Gastrocnemius medialis (tissue), 4 donors: Measurements from ENCODE around the gene CLDN7. TPM values are rescaled to one million over a fixed set of nuclear protein-coding genes. Genes with fewer than 3 reads are reported as not detected.
A peak's percentile ranks its signal among the peaks of the same experiment; 100 is the strongest.

Experiments
- ATAC-seq, 2 donors: fragments of 150-250 bp; one replicate each; pipeline ENCODE4 v1.9.1; 2016
- DNase-seq, 2 donors: peaks; one replicate each; pipeline ENCODE4 v3.0.0-alpha.2; 2019
- H3K27ac ChIP-seq, 4 donors: fragments of 200-600 bp; sonication (generic); 1 replicate in 1 of 4; 2 replicates in 3 of 4; pipeline ENCODE4 v1.5.1; 2016 to 2018; ENCODE audit warnings: mild to moderate bottlenecking in 2 of 4, moderate library complexity in 1 of 4
- H3K27me3 ChIP-seq, 3 donors: fragments of 200-600 bp; sonication (generic) in 2 of 3; 1 replicate in 1 of 3; 2 replicates in 2 of 3; pipeline versions ENCODE4 v1.5.1 to v1.6.0; 2016 to 2019; ENCODE audit warnings: mild to moderate bottlenecking in 1 of 3, moderate library complexity in 1 of 3
- H3K36me3 ChIP-seq, 2 donors: fragments of 200-600 bp; sonication (generic) in 1 of 2; one replicate each; pipeline ENCODE4 v1.5.1; 2017 to 2018
- H3K4me1 ChIP-seq, 2 donors: fragments of 200-600 bp; sonication (generic) in 1 of 2; one replicate each; pipeline ENCODE4 v1.5.1; 2016 to 2017; ENCODE audit warnings: mild to moderate bottlenecking in 2 of 2
- H3K4me3 ChIP-seq, 4 donors: fragments of 200-600 bp; sonication (generic) in 3 of 4; 1 replicate in 1 of 4; 2 replicates in 3 of 4; pipeline ENCODE4 v1.5.1; 2016 to 2019; ENCODE audit warnings: mild to moderate bottlenecking in 2 of 4
- H3K9me3 ChIP-seq, 3 donors: fragments of 200-600 bp; sonication (generic) in 2 of 3; 1 replicate in 1 of 3; 2 replicates in 2 of 3; pipeline ENCODE4 v1.5.1; 2016 to 2019
- CTCF ChIP-seq, 5 experiments: fragments of 450-650 bp in 3 of 5; fragments of 200-600 bp in 2 of 5; sonication (generic) in 2 of 5; IDR thresholded peaks in 4 of 5; conservative IDR thresholded peaks in 1 of 5; 1 replicate in 4 of 5; 2 replicates in 1 of 5; pipeline ENCODE4 v1.5.1; 2016 to 2019; ENCODE audit warnings: antibody characterized with exemption in 5 of 5, mild to moderate bottlenecking in 3 of 5, moderate library complexity in 3 of 5
- POLR2A ChIP-seq, 2 donors: fragments of 450-650 bp; IDR thresholded peaks; one replicate each; pipeline ENCODE4 v1.6.1; 2017; ENCODE audit warnings: antibody characterized with exemption in 2 of 2, mild to moderate bottlenecking in 2 of 2, moderate library complexity in 2 of 2
- in situ Hi-C, 4 donors: fragments of 200-750 bp; cut with MboI; loops; one replicate each; pipeline versions ENCODE4 v1.15.0 to v1.8.0; 2017; ENCODE audit warnings: low sequenced_read_pairs in 4 of 4
- intact Hi-C: fragments of 100-400 bp; cut with DNase I; formaldehyde crosslinking; loops from one replicate; pipeline ENCODE4 v1.15.1; 2023; ENCODE audit warnings: low total_unique reads
- total RNA-seq, 4 donors: library from RNA; depleted of rRNA; stranded (reverse); fragments of >200 nt; gene quantifications; one replicate each; pipeline versions ENCODE4 v1.1.0 to v1.2.3, GENCODE V29; 2016

CLDN7 gene
- total RNA-seq, 4 donors from 2014 or later, result 0.46 to 5.1 TPM; not detected in 2

- in situ Hi-C loops, result no loop called here
- no peak overlapping the region for H3K4me3 ChIP-seq
- H3K9me3 ChIP-seq, result no peaks in the 10 kb centered on the region
- DNase-seq (no peak), ATAC-seq (no peak)
- peaks cover 0 to 29% of the 10 kb centered on the region in 2 donors for H3K36me3 ChIP-seq
- peak overlapping the region; percentile 92 to 99 (median 95) for H3K27ac ChIP-seq
- peaks cover 49 to 58% of the 10 kb centered on the region in 2 donors for H3K4me1 ChIP-seq
- intact Hi-C loops, result loop anchor here (5.0 kb wide), 1 partner anchor 605 kb away; no protein-coding TSS in a partner anchor
- H3K27me3 ChIP-seq, result no peaks in the 10 kb centered on the region
- TF ChIP-seq POLR2A (IDR thresholded peaks at IDR 0.05), result no peak
- TF ChIP-seq CTCF (IDR thresholded peaks at IDR 0.05 in 4 of 5, conservative IDR thresholded peaks at IDR 0.05 in 1 of 5), result no peak
Measured at GRCh38 chr17:7236808-7237207, 25.5 kb downstream of the CLDN7 start.

GRCh38 chr17:7235693-7236665, 26.3 kb downstream of the CLDN7 start:
- intact Hi-C loops, result loop anchor here (2.0 to 5.0 kb wide), 2 partner anchors 15 to 606 kb away; no protein-coding TSS in a partner anchor

GRCh38 chr17:7234083-7234951, 28.0 kb downstream of the CLDN7 start, which contains the start of gene DVL2:
DVL2 (minus strand) TSS chr17:7234517; CDS start chr17:7234262, 255 bp downstream.
- peaks cover 0 to 33% of the 10 kb centered on the region in 2 donors for H3K36me3 ChIP-seq
- in situ Hi-C loops, result no loop called here
- peak within 1 kb of the TSS; percentile 81 to 99 (median 88) for H3K4me3 ChIP-seq
- peaks cover 29 to 44% of the 10 kb centered on the region in 2 donors for H3K4me1 ChIP-seq
- H3K27me3 ChIP-seq, result no peaks in the 10 kb centered on the region
- intact Hi-C loops, result loop anchor here (2.0 kb wide), 1 partner anchor 14 kb away; no protein-coding TSS in a partner anchor
- peak in 3 of 5 experiments; percentile 4 to 88 (median 77) for TF ChIP-seq CTCF (IDR thresholded peaks at IDR 0.05 in 4 of 5, conservative IDR thresholded peaks at IDR 0.05 in 1 of 5)
- TF ChIP-seq POLR2A (IDR thresholded peaks at IDR 0.05), result peak; percentile 81 to 88
- H3K27ac ChIP-seq, result peak within 1 kb of the TSS; percentile 88 to 99 (median 95)
- DNase-seq, result peak; percentile 93 to 96
- peak; percentile 59 to 70 for ATAC-seq
- no peaks in the 10 kb centered on the region for H3K9me3 ChIP-seq

More at GRCh38 chr17:7235693-7236665, 26.3 kb downstream of the CLDN7 start:
- ATAC-seq (no peak), DNase-seq (peak in 1 of 2 donors; percentile 9)
- no peak for TF ChIP-seq POLR2A (IDR thresholded peaks at IDR 0.05)
- TF ChIP-seq CTCF (IDR thresholded peaks at IDR 0.05 in 4 of 5, conservative IDR thresholded peaks at IDR 0.05 in 1 of 5), result no peak
- H3K9me3 ChIP-seq, result no peaks in the 10 kb centered on the region
- H3K36me3 ChIP-seq, result peaks cover 0 to 26% of the 10 kb centered on the region in 2 donors
- in situ Hi-C loops, result no loop called here
- no peak overlapping the region for H3K4me3 ChIP-seq
- H3K27ac ChIP-seq, result peak overlapping the region; percentile 88 to 99 (median 95)
- no peaks in the 10 kb centered on the region for H3K27me3 ChIP-seq
- H3K4me1 ChIP-seq, result peaks cover 42 to 57% of the 10 kb centered on the region in 2 donors

- intact Hi-C loops, result loop anchor here (2.0 kb wide), 1 partner anchor 13 kb away; no protein-coding TSS in a partner anchor
- H3K4me1 ChIP-seq, result peaks cover 29 to 44% of the 10 kb centered on the region in 2 donors
- in situ Hi-C loops, result no loop called here
Measured at GRCh38 chr17:7233701-7234082, 28.6 kb downstream of the CLDN7 start.

More at GRCh38 chr17:7233701-7234082, 28.6 kb downstream of the CLDN7 start:
- Histone ChIP-seq H3K27ac (peak overlapping the region; percentile 88 to 99 (median 95)), H3K36me3 (peaks cover 0 to 39% of the 10 kb centered on the region in 2 donors), H3K27me3 (no peaks in the 10 kb centered on the region), H3K4me3 (peak overlapping the region; percentile 81 to 99 (median 88)), H3K9me3 (no peaks in the 10 kb centered on the region)
- TF ChIP-seq CTCF (IDR thresholded peaks at IDR 0.05 in 4 of 5, conservative IDR thresholded peaks at IDR 0.05 in 1 of 5) (no peak), POLR2A (IDR thresholded peaks at IDR 0.05) (no peak)
- DNase-seq, result no peak
- ATAC-seq, result peak; percentile 3
